ENCODE data around the gene HADHB.

Gene HADHB

DNA sequence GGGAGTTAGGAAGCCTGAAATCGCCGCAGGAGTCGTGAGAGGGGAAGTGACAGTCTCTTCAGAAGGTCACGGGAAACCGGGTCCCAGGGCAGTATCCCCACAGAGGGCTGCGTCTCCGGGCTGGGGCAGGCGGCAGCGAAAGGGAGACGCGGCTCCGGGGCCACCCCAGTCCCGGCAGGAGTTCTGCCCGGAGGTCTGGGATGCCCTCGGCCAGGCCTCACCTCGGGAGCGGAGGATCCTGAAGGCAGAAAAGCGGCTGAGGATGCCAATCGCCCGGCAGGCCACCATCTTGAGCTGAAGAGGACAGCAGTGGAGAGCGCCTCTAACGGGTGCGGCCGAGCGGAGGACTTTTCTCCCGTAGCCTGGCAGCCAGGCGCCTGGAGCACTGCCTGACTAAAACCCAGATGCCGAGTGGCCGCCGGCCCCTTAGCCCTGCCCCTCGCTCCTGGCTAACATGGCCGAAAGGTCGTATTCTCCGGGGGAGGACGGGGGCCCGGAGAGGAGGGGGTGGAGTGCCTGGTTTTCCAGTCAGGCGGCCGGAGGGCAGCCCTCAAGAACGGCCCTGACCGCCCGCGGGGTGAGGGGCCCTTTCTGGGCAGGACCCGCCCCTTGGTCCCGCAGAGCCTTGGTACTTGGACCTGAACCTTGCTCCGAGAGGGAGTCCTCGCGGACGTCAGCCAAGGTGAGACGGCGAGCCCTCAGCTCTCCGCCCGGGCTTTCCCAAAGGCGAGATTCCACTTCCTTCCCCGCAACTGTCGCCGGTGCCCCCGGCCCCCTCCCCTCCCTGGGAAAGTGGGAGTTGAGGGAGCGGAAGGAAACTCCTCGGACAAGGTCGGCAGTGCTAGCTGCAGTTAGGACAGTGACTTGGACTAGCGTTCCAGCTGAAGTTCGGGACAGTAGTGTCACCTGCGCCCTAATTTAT lies at the start of gene HADHB, which contains the start of gene HADHA:
TSS of gene HADHB (plus strand) at position 631 of the 922 bp plus-strand sequence. CDS start 9,316 bp downstream, outside the sequence.
TSS of gene HADHA (minus strand) at position 324 of the 922 bp plus-strand sequence. CDS start at position 288, 36 bp downstream.
- peak; percentile 85 for DNase-seq (ENCODE audit: low spot score)
- TF ChIP-seq, protein P1, sequence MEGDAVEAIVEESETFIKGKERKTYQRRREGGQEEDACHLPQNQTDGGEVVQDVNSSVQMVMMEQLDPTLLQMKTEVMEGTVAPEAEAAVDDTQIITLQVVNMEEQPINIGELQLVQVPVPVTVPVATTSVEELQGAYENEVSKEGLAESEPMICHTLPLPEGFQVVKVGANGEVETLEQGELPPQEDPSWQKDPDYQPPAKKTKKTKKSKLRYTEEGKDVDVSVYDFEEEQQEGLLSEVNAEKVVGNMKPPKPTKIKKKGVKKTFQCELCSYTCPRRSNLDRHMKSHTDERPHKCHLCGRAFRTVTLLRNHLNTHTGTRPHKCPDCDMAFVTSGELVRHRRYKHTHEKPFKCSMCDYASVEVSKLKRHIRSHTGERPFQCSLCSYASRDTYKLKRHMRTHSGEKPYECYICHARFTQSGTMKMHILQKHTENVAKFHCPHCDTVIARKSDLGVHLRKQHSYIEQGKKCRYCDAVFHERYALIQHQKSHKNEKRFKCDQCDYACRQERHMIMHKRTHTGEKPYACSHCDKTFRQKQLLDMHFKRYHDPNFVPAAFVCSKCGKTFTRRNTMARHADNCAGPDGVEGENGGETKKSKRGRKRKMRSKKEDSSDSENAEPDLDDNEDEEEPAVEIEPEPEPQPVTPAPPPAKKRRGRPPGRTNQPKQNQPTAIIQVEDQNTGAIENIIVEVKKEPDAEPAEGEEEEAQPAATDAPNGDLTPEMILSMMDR (IDR thresholded peaks at IDR 0.05; ENCODE audit: extremely low read depth, missing control alignments): no peak

DNA sequence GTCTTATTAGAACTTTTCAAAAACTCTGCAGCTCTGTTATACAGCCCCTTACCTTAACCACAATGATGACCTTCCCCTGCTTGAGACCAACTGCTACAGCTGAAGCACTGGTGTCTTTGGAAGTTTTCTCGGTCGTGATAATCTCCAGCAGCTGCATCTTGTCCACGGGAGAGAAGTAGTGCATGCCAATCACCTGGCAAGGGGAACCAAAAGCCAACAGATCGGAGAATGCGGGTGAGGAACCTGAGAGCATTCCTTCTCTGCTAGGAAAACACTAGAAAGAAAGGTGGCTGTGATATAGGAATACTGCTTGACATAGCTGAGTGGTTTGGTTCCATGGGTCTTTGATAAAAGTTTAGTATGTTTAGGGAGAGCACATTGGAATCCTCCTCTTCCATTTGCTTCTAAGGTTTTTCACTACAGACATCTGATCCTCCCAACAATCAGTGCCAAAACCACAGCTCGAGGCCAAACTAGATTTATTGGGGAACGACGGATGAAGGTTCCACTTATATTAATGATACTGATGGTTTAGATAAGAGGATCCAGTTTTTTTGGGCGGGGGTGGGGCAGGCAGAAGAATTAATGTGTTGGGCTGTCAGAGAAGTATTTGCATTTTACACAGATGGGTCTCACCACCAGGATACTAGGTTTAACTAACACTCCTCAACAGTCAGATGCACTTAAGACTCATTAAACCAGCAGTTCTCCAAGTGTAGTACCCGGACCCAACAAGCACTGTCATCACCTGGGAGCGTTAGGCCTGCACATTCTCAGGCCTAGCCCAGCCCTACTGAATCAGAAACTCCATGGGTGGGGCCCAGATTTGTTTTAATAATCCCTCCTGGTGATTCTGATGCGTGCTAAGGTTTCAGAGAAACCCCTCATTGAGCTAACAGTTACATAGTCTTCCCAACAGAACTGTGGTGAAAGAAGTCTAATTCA lies 49.4 kb upstream of the HADHB start:
- TF ChIP-seq, protein P1 (IDR thresholded peaks at IDR 0.05; ENCODE audit: extremely low read depth, missing control alignments): no peak

DNA sequence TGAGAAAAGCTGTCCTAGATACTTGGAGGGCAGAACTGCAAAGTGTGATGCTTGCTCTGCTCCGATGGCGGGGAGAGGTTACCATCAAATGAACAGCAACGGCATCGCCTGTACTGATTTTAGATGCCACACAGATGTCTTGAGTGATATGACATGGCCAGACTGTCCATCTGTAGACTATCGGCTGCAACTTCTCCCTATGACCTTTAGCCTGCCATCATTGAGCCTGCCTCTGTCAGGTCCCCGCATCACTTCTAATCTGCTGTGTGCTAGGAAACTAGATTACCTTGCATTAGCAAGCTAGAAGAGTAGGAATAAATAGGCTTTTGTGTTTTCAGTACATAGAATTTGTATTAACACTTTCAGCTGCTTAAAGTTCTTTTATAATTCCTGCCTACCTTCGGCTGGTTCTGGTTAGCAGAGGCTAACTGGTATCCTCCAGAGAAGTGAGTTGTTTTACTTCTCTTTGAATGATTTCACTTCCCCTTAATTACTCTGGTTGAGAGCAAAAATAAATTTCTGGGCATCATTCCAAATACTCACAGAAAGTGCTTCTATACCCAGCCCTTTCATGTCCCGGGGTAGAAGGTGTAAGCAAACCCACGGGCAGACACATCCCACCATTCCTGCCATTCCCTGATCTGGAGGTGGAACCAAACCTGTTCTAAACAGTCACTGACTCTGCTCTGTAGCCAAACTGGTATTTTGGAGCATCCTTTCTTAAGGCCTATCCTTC lies 47.9 kb upstream of the HADHB start:
- TF ChIP-seq, protein P1 (IDR thresholded peaks at IDR 0.05; ENCODE audit: extremely low read depth, missing control alignments): no peak
- peak; percentile 45 for DNase-seq (ENCODE audit: low spot score)

More for the DNA sequence above, 49.4 kb upstream of the HADHB start:
- DNase-seq (ENCODE audit: low spot score): no peak

DNA sequence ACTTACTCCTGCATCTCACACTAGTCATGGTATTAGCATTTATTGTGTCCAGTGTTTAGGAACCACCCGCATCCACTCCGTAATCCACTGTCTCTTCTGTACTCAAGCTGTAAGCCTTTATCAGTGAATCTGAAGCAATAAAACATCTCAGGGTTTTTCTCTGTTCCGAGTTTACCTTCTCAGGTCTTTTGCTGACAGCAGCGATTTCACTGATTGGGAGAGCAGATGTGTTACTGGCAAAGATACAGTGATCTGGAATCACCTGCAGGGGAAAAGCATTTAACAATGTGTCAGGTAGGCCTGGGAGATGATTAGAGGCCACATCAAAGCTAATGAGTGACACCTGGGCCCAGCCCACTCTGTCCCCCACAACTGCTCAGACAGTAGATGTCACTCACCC lies 47.2 kb upstream of the HADHB start:
- no peak for DNase-seq (ENCODE audit: low spot score)
- TF ChIP-seq, protein P1 (IDR thresholded peaks at IDR 0.05; ENCODE audit: extremely low read depth, missing control alignments): no peak

DNA sequence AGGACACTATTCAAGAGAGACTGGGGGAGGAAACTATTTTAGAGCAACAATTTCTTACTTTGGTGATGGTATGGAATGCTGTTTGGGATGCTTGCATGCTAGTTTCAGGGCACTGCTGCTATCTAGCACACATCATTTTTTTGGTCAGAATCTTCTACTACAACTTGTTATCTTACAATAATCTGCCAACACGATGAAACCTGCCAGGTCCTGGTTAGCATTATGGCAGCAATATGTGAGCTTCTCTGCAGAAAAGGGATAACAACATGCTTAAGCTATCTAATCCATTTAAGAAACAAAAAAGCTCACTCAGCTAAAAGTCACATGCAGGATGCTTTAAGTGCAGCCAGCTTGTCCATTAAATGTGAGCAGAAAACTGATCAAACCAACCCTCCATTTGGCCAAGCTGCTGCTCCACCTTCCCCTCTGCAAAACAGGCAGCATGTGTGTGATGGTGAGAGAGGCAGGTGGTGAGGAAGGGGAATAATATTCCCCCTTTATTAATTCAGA lies 41.7 kb upstream of the HADHB start:
- TF ChIP-seq, protein P1 (IDR thresholded peaks at IDR 0.05; ENCODE audit: extremely low read depth, missing control alignments): no peak
- DNase-seq (ENCODE audit: low spot score): no peak

DNA sequence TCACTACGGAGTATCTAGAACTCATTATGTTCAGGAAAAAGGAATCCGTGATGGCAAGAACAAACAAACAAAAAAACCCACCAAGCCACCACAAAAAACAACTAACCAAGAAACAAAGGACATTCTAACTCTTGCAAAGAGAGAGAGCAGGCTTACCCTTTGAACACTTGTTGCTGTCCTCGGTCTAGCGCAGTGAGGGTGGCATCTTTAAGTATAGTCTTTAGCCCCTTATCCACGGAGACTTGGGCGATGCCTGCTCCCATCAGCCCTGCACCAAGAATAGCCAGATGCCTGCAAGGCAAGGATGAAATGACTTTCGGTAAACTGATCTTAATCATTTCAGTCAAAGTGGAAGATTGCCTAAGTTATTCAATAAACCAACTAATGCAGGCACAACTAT lies 40.8 kb upstream of the HADHB start:
- no peak for DNase-seq (ENCODE audit: low spot score)
- TF ChIP-seq, protein P1 (IDR thresholded peaks at IDR 0.05; ENCODE audit: extremely low read depth, missing control alignments): no peak

Data from GM20000 (cell line).